ENCODE data around the gene FRG2. TPM values are rescaled to one million over a fixed set of nuclear protein-coding genes. Genes with fewer than 3 reads are reported as not detected.

Gene FRG2
- polyA plus RNA-seq, 1 donor (not counting 4 experiments of a cell fraction or from before 2014, with no cell fraction given), result not detected

DNA sequence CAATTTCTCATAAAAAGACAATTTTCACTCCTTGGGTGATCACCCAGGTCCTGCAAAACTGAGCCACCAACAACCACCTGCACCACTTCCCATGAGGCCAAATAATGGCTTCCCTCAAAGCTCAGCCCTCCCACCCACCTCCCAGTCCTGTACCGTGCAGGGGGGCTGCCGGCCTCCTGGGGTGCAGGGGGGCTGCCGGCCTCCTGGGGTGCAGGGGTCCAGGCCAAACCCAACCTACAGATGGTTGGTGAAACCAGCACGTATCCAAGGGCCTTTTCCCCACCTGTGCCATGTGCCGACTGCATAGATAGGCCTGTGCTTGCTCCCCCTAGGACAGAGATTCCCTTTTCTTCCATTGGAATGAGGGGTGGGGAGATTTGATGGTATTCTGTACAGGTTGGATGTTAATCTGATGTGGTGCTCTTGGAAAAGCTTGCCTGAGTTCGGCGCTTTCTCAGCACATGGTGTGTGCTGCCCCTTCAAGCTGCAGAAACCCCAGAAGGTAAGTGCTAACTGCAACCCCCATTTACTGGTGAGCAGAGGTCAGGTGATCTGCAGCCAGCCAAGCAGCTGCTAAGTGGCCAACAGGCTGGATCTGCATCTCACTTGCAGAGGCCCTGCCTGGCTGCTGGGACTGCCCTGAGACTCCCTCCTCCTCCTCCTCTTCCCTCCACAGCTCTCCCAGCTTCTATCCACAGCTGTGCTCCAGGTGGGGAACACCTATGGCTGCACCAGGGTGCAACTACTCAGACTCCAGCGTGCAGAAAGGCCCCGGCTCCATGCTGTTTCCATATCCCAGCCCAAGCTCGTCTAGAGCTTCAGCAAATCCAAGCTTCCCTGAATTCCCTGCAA lies 47.6 kb downstream of the FRG2 start:
- no peaks in the 10 kb centered on the region for H4K20me1 ChIP-seq (ENCODE audit: control insufficient read depth, extremely low read depth, insufficient read depth, low read length)
- dilution Hi-C loops (cut with MboI; ENCODE audit: extremely low pct_ligation_motif_present, low sequenced_read_pairs), result no loop called here
- no peak overlapping the region for H3K4me2 ChIP-seq (ENCODE audit: control insufficient read depth, extremely low read depth, insufficient read depth, low read depth, low read length)
- H3K9me1 ChIP-seq (ENCODE audit: control insufficient read depth, extremely low read depth, insufficient read depth, low read length), result no peaks in the 10 kb centered on the region
- no peak overlapping the region for H3K4me3 ChIP-seq (ENCODE audit: control insufficient read depth in 2 of 3, extremely low read depth in 1 of 3, insufficient read depth in 2 of 3, low read depth in 1 of 3, low read length in 3 of 3)
- H3K79me2 ChIP-seq (ENCODE audit: control insufficient read depth, insufficient read depth, low read length), result no peaks in the 10 kb centered on the region
- DNase-seq (ENCODE audit: low read depth, low spot score) (no peak), FAIRE-seq (no peak)
- no peak overlapping the region for H3K9ac ChIP-seq (ENCODE audit: control insufficient read depth, extremely low read depth, insufficient read depth, low read length)
- H3K9me3 ChIP-seq (ENCODE audit: control insufficient read depth, low read depth, low read length), result no peaks in the 10 kb centered on the region
- no peaks in the 10 kb centered on the region for H3K36me3 ChIP-seq (ENCODE audit: control insufficient read depth in 2 of 2, extremely low read depth in 1 of 2, insufficient read depth in 2 of 2, low read length in 2 of 2)
- TF ChIP-seq CTCF (optimal IDR thresholded peaks at IDR 0.05 in 1 of 3, IDR thresholded peaks at IDR 0.05 in 1 of 3, conservative IDR thresholded peaks at IDR 0.05 in 1 of 3; ENCODE audit: extremely low read depth in 1 of 3, insufficient read depth in 2 of 3, low read length in 3 of 3), result no peak
- TF ChIP-seq EZH2 (IDR thresholded peaks at IDR 0.05; ENCODE audit: low read length), result no peak
- no peak overlapping the region for H3K27ac ChIP-seq (ENCODE audit: control insufficient read depth, insufficient read depth, low read length)
- H3K27me3 ChIP-seq (ENCODE audit: control insufficient read depth, extremely low read depth, insufficient read depth, low read length), result no peaks in the 10 kb centered on the region
- no peaks in the 10 kb centered on the region for H3K4me1 ChIP-seq (ENCODE audit: control insufficient read depth, extremely low read depth, insufficient read depth, low read length)
- no peak overlapping the region for H2AFZ ChIP-seq (ENCODE audit: control insufficient read depth, low read length)

Small RNAs within 50 kb of the gene (small RNA-seq; reads per million reads assigned to genes)
- gene RNA5SP174 (ENCODE audit: insufficient read length in 3 of 3, low read depth in 3 of 3, low replicate concordance in 1 of 3), result 0 to 0.33 (median 0) reads per million in 3 experiments
- gene RNA5SP175 (ENCODE audit: insufficient read length in 3 of 3, low read depth in 3 of 3, low replicate concordance in 1 of 3), result 0 to 7.8 (median 0.20) reads per million in 3 experiments

Other genes starting within 250 kb of the FRG2 start
- 10.4 to 19.8 TPM (median 18.8 TPM) in 3 replicates for gene FRG1, start 86.4 kb downstream of the FRG2 start, polyA plus RNA-seq
- not detected in 3 replicates for gene DBET, start 37.2 kb upstream of the FRG2 start, polyA plus RNA-seq
- not detected in 3 replicates for gene DUX4, start 146.5 kb upstream of the FRG2 start, polyA plus RNA-seq